ENCODE results near the gene LTBP1. TPM values are rescaled to one million over a fixed set of nuclear protein-coding genes. Genes with fewer than 3 reads are reported as not detected.

Gene LTBP1
- total and polyA plus RNA-seq, 2 experiments from 2014 or later: 35.6 to 68.9 TPM

DNA sequence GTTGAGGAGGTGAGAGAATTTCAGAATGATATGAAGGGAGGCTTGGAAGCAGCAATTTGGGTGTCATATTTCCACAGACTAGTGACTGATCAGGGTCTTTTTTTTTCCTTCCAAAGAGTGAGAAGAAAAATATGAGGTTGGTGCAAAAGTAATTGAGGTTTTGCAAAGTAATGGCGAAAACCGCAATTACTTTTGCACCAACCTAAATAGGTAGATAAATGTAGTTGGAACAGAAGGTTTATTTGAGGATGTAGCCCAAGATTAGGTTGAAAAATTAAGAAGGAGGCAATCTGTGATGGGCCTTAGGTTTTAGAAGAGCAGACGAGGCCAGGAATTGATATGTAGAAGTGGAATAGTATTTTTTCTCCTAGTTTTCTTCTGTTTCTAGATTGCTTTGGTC lies 7.8 kb upstream of the LTBP1 start:
- Histone ChIP-seq H3K36me3 (replicated peaks; ENCODE audit: insufficient read depth, low read depth) (no peaks in the 10 kb centered on the region), H3K4me1 (ENCODE audit: insufficient read depth) (peaks cover 11% of the 10 kb centered on the region), H3K4me3 (no peak overlapping the region), H3K4me2 (no peak overlapping the region), H3K79me2 (no peaks in the 10 kb centered on the region), H3K9me3 (ENCODE audit: low read depth) (no peaks in the 10 kb centered on the region), H3K27ac (no peak overlapping the region), H4K20me1 (ENCODE audit: insufficient read depth, poor library complexity, severe bottlenecking) (no peaks in the 10 kb centered on the region), H2AFZ (no peak overlapping the region), H3K9me2 (replicated peaks; ENCODE audit: insufficient read depth) (no peaks in the 10 kb centered on the region), H3K27me3 (no peaks in the 10 kb centered on the region)
- WGBS (ENCODE audit: low lambda C conversion rate, missing lambda C conversion rate): 94% methylated on average over 3 of the region's 3 CpGs
- TF ChIP-seq, protein P1, sequence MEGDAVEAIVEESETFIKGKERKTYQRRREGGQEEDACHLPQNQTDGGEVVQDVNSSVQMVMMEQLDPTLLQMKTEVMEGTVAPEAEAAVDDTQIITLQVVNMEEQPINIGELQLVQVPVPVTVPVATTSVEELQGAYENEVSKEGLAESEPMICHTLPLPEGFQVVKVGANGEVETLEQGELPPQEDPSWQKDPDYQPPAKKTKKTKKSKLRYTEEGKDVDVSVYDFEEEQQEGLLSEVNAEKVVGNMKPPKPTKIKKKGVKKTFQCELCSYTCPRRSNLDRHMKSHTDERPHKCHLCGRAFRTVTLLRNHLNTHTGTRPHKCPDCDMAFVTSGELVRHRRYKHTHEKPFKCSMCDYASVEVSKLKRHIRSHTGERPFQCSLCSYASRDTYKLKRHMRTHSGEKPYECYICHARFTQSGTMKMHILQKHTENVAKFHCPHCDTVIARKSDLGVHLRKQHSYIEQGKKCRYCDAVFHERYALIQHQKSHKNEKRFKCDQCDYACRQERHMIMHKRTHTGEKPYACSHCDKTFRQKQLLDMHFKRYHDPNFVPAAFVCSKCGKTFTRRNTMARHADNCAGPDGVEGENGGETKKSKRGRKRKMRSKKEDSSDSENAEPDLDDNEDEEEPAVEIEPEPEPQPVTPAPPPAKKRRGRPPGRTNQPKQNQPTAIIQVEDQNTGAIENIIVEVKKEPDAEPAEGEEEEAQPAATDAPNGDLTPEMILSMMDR (IDR thresholded peaks at IDR 0.05; ENCODE audit: poor library complexity): no peak
- TF ChIP-seq EZH2phosphoT487 (IDR thresholded peaks at IDR 0.05; ENCODE audit: low read depth, severe bottlenecking, unreplicated experiment) (no peak), EZH2 (IDR thresholded peaks at IDR 0.05; ENCODE audit: borderline replicate concordance) (no peak)
- DNase-seq (ENCODE audit: low spot score): no peak

DNA sequence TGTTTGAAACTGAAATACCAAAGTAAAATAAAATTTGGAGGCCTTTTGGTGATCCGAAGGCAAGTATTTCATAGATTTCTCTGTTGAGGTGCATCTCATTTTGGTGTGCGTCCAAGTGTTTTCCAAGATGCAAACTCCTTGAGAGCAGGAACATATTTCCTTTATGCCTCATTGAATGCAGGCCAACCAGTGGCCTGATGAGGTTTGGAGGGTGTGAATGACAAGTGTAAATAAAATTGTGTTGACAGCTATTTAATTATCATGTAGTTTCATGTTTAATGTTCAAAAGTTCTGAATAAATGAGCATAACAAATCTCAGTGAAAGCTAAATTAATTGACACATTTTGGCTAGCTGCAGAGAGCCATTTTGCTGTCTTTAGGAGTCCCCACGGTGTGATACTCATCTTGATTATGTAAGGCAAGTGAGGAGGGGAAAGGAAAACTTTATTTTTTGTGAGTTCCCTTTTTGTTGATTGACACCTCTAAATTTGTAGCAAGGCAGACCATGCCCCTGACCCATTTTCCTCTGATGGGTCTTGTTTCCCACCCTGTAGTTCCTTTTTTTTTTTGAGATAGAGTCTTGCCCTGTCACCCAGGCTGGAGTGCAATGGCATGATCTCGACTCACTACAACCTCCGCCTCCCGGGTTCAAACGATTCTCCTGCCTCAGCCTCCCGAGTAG lies 6.3 kb upstream of the LTBP1 start:
- Histone ChIP-seq H3K9me2 (replicated peaks; ENCODE audit: insufficient read depth) (no peaks in the 10 kb centered on the region), H3K9me3 (ENCODE audit: low read depth) (no peaks in the 10 kb centered on the region), H3K4me3 (no peak overlapping the region), H3K4me2 (no peak overlapping the region), H2AFZ (no peak overlapping the region), H3K79me2 (no peaks in the 10 kb centered on the region), H3K4me1 (ENCODE audit: insufficient read depth) (peaks cover 11% of the 10 kb centered on the region), H3K36me3 (replicated peaks; ENCODE audit: insufficient read depth, low read depth) (no peaks in the 10 kb centered on the region), H3K27ac (no peak overlapping the region), H4K20me1 (ENCODE audit: insufficient read depth, poor library complexity, severe bottlenecking) (no peaks in the 10 kb centered on the region), H3K27me3 (no peaks in the 10 kb centered on the region)
- DNase-seq (ENCODE audit: low spot score): no peak
- 96% methylated on average over 7 of the region's 8 CpGs for WGBS (ENCODE audit: low lambda C conversion rate, missing lambda C conversion rate)
- TF ChIP-seq EZH2 (IDR thresholded peaks at IDR 0.05; ENCODE audit: borderline replicate concordance) (no peak), EZH2phosphoT487 (IDR thresholded peaks at IDR 0.05; ENCODE audit: low read depth, severe bottlenecking, unreplicated experiment) (no peak)
- TF ChIP-seq, protein P1 (IDR thresholded peaks at IDR 0.05; ENCODE audit: poor library complexity): no peak

DNA sequence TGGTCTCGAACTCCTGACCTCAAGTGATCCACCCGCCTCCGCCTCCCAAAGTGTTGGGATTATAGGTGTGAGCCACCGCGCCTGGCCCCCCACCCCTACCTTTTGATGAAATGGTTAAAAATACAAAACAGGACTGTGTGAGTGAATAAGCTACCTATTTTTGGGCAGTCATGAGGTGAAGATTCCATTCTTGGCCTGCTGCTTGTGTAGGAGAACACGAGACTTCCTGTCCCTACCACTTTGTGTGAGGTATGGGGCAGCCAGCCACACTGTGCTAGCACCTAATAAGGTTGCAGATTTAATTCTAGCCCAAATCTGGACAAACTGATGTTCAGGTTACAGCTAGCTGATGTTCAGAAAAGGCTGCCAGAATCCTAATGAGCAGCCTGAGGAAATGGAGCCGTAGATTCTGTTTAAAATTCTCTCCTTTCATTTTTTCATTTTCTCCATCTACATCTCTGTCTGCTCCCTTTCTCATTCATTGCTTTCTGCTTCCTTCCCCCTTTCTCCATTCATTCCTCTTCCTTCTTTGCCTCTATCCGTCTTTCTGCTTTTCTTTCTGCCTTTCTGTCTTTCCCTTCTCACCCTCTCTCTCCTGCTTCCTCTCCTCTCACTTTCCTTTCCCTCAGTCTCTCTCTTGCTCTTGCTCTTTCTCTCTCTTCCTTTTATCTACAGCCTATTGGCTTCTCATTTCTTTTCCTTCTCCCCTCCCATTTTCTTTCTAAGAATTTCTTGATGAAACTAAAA lies 4.6 kb upstream of the LTBP1 start:
- Histone ChIP-seq H3K9me3 (ENCODE audit: low read depth) (no peaks in the 10 kb centered on the region), H2AFZ (no peak overlapping the region), H3K4me1 (ENCODE audit: insufficient read depth) (peaks cover 11% of the 10 kb centered on the region), H3K27me3 (no peaks in the 10 kb centered on the region), H3K79me2 (no peaks in the 10 kb centered on the region), H3K9me2 (replicated peaks; ENCODE audit: insufficient read depth) (no peaks in the 10 kb centered on the region), H4K20me1 (ENCODE audit: insufficient read depth, poor library complexity, severe bottlenecking) (no peaks in the 10 kb centered on the region), H3K4me2 (no peak overlapping the region), H3K4me3 (no peak overlapping the region), H3K36me3 (replicated peaks; ENCODE audit: insufficient read depth, low read depth) (no peaks in the 10 kb centered on the region), H3K27ac (peak overlapping the region; percentile 63)
- 90% methylated on average over 8 of the region's 8 CpGs for WGBS (ENCODE audit: low lambda C conversion rate, missing lambda C conversion rate)
- TF ChIP-seq, protein P1 (IDR thresholded peaks at IDR 0.05; ENCODE audit: poor library complexity): no peak
- TF ChIP-seq EZH2 (IDR thresholded peaks at IDR 0.05; ENCODE audit: borderline replicate concordance) (no peak), EZH2phosphoT487 (IDR thresholded peaks at IDR 0.05; ENCODE audit: low read depth, severe bottlenecking, unreplicated experiment) (no peak)
- DNase-seq (ENCODE audit: low spot score): no peak

Data from hepatocyte (in vitro differentiated cells).